HG02642 (cell line): ENCODE measurements around the gene ZNF83.
"Not testable (repeated sequence)": the region's sequence is repeated elsewhere in the genome, so short reads cannot be mapped to it uniquely, and the experiment has no call there.

Experiments
- ATAC-seq: cut with Tn5 transposase; IDR thresholded peaks from one replicate; pipeline ENCODE4 v1.9.1; 2021; ENCODE audit warnings: mild to moderate bottlenecking; ENCODE audit not compliant: unreplicated experiment, poor library complexity

The ZNF83 gene

DNA sequence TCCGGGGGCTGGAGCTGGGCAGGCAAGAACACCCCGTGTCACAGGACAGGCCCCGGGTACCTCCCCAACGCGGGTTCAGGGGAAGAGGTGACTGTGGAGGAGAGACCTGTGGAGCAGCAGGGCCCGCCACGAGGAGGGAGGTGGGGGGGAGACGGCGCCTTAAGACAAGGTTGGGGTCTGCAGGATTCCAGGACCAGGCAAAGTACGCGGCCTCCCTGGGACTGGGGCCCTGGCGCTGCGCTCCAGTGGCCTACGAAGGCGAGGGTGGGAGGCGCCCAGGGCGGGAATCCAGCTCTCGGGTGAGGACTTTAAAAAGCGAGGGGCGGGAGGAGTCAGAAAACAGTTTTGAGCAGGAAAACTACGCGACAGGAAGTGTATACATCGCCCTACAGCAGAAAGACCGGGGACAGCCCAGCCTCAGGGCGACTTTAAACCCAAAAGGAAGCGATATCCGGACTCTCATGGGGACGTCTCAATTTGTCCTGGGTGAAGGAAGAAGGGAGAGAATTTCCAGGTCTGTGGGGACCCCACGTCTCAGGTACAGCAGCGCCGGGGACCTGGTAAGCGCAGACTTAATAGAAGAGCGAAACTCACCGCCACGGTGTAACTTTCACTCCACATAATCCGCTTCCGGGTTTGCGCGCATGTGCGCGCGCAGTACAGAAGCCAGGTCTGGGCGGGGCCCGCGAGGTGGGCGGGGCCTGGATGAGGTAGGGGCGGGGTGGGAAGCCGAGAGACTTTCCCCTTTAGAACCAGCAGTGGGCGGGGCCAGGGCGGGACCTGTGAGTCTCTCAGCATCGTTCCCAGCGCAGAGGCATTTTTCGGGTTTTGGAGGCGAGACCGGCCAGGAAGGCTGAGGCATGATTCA, at the start of gene ZNF83:
ZNF83 (minus strand) TSS at position 638 of the 868 bp plus-strand sequence.
- peak; percentile 93 for ATAC-seq

- ATAC-seq, result no peak
These were observed 49.5 kb upstream of the ZNF83 start for GRCh38 chr19:52687684-52688083.

GRCh38 chr19:52685811-52686210, 47.7 kb upstream of the ZNF83 start:
- ATAC-seq, result no peak

DNA sequence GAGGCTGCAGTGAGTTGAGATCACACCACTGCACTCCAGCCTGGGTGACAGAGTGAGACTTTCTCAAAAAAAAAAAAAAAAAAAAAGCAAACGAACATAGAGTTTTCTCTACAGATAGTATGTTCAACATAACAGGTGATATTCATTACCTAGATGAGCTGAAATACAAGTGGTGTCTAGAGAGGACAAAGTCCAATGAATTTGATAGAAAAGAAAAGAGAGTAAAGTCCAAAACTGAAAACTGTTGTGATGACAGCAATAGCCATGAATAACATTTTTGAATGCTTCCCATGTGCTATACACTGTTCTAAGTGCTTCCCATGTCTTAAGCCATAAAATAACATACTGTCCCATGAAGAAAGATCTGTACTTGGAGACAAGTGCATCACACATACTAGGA, 43.1 kb upstream of the ZNF83 start:
- ATAC-seq, result not testable (repeated sequence)

DNA sequence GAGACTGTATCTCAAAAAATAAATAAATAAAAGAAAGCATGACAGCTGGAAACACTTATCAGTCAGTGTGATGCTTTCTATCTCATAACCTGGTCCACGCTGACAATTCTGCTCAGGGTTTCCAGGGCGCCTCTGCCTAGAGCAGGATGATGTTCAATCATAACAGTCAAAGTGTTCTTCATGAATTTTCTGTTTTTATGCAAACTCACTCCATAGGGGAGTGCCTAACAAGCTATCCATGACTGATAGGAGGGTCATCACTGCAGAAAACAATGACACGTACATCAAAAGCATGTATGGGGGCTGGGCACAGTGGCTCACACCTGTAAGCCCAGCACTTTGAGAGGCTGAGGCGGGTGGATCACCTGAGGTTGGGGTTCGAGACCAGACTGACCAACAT, 41.4 kb upstream of the ZNF83 start:
- ATAC-seq, result no peak

GRCh38 chr19:52675239-52675638, 37.1 kb upstream of the ZNF83 start:
- not testable (repeated sequence) for ATAC-seq

DNA sequence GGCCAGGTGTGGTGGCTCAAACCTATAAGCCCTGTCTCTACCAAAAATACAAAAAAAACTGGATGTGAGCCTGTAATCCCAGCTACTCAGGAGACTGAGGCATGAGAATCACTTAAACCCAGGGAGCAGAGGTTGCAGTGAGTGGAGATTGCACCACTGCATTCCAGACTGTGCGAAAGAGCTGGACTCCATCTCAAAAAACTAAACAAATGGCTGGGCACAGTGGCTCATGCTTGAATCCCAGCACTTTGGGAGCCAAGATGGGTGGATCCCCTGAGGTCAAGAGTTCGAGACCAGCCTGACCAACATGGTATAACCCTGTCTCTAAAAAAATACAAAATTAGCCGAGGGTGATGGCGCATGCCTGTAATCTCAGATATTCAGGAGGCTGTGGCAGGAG, 34.9 kb upstream of the ZNF83 start:
- no peak for ATAC-seq

DNA sequence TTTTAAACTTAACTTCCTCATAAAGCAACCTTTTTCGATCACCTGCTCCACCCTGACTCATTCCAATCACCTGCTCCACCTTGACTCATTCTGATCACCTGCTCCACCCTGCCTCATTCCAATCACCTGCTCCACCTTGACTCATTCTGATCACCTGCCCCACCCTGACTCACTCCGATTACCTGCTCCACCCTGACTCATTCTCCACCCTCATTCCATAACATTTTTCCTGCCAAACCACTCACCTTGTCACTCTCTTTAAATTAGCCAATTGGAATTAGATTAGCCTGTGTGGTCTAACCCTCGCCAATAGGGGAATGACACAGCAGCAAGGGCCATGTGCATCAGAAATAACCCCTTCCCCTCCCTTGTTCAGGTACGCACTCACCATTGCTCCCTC, 31.9 kb upstream of the ZNF83 start:
- no peak for ATAC-seq

DNA sequence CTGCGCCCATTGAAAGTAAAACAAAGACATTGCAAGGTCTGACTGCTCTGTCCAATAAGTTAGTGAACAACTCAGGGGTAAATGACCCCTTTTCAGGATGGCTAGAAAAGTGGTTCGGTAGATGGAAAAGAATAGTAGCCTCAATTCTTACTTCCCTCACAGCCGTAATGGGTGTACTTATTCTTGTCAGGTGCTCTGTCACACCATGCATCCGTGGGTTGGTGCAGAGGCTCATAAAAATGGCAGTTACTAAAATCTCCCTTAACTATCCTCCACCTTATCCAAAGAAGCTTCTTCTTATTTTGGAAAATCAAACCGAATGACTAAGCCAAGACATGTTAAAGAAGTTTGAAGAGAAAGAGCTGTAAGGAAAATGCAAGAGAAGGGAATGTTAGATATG, 31.4 kb upstream of the ZNF83 start:
- no peak for ATAC-seq

DNA sequence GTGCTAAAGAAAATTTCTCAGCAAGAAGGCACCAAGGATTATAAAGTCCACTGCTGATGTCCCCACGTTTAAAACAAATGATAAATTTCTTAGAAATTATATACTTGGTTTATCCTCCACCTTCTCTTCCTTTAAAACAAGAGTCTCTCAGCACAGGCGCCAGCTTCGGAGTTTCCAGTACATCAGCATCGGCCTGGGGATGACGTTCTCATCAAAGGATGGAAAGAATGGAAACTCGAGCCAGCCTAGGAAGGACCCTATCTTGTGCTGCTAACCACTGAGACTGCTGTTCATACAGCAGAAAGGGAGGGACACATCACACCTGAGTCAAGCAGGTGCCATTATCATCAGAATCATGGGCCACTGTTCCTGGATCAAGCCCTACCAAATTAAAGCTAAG, 29.8 kb upstream of the ZNF83 start:
- no peak for ATAC-seq

DNA sequence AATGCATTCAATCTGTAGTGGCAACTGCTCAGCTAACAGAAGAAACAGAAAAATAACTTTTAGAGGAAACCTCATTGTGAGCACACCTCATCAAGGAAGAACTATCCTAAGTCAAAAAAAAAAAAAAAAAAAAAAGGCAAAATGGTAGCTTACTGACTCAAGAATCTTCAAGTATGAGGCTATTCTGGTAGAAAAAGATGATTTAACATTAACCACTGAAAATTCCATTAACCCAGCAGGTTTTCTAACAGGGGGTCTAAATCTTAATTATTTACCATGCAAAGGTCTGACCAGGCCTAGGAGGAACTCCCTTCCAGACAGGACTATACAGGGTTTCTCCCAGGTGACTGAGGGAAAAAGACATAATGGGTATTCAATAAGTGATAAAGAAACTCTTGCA, 28.4 kb upstream of the ZNF83 start:
- ATAC-seq, result no peak

GRCh38 chr19:52665529-52665928, 27.4 kb upstream of the ZNF83 start:
- ATAC-seq, result no peak

DNA sequence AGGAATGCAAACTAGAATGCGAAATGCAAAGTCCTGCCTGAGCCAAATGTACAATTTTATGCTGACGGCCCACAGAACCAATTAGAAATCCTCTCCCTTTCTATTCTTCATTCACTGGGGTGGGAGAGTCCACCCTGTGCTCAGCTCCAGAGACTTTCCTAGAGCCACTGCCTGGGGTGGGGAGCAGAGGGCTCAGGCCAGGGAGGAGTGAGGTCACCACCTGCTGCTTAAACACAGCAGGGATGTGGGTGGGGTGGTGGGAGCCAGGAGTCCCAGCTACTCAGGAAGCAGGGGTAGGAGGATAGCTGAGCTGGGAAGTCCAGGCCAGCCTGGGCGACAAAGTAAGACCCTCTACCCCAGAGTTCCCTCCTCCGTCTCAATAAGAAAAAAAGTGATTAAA, 26.9 kb upstream of the ZNF83 start:
- no peak for ATAC-seq

- ATAC-seq, result no peak
These were observed 26.3 kb upstream of the ZNF83 start for GRCh38 chr19:52664461-52664860.

DNA sequence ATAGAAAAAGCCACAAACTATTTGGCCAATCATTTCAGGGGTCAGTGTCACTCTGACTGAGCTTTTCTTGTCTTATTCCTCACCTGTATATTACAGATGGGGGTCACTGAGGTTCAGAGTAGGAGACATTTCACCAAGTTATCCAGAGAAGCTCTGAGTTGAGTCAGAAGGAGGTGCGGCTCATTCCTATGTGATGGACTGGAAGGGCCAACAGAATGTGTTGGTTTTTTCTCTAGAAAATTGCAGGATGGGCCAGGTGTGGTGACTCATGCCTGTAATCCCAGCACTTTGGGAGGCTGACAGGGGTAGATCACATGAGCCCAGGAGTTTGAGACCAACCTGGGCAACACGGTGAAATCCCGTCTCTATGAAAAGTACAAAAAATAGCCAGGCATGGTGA, 24.5 kb upstream of the ZNF83 start:
- no peak for ATAC-seq

DNA sequence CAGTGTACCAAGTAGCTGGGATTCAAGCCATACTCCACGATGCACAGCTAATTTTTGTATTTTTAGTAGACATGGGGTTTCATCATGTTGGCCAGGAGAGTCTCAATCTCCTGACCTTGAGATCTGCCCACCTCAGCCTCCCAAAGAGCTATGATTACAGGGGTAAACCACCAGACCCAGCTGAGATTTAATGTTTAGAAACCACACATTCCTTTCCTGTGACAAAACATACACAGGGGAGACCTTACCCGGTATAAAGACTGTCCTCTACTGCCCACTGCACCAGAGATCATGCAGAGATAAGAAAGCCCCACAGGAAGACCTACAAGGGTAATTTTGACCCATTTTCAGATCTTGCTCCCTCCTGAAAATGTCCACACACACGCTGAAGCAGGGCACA, 22.8 kb upstream of the ZNF83 start:
- ATAC-seq, result no peak

DNA sequence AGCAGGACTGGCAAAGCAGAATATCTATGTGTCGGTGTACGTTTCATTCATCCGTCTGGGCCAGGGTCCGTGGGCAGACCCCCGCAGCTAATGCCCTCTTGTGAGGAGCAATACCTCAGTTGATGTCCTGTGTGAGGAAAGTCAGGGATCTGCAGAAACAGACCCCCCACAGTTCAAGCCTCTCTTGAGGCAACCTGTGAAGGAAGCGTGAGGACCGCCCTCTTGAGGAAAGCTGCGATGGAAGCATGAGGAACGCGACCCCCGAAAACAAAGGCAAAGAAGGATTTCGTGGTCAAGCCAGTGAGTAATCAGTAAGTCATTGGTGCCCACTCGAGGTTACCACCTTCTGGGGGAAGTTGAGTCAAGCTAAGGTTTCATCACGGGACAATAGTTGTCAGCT, 20.9 kb upstream of the ZNF83 start:
- ATAC-seq, result no peak

- no peak for ATAC-seq
These were observed 20.4 kb upstream of the ZNF83 start for GRCh38 chr19:52658595-52658994.

- ATAC-seq, result no peak
These were observed 15.0 kb upstream of the ZNF83 start for GRCh38 chr19:52653161-52653560.

DNA sequence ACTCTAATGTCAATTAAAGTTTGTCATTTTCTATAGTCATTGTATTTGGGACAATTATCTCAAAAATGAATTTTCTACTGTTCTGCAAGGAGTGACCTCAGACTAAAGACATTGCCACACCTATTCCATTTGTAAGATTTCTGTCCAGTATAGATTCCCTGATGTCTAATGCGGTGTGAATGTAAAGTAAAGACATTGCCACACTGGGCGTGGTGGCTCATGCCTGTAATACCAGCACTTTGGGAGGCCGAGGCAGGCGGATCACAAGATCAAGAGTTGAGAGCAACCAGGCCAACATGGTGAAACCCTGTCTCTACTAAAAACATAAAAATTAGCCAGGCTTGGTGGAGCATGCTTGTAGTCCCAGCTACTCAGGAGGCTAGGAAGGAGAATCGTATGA, 13.8 kb upstream of the ZNF83 start:
- ATAC-seq, result no peak

DNA sequence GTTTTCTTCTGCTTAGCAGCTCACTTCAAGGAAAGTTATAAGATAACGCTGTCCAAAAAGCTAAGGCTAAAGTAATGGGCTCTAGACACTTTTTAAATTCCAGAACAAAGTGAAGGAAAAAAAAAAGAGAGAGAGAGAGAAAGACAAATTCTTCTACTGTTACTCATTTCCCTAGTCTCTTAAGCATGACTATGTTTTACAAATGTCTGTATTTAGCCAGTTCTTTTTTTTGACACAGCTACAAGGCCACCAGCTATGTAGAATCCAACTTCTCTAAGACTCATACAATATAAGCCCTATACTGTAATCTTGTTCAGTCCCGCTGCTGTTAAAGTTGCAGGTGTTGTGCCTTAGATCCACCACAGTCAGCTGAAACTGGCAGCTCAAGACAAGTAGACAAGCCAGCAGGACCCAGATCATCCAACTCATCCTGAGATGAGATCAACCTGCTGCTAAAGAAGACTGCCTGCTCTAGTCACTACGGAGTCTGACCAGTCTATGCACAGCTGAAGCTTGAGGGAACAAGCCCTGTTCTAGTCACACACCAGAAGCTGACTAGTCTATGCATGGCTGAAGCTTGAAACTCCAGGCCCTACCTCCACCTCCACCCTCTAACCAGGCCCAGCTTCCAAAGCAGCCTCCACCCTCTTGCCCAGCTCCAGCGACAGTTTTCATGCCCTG, 10.3 kb upstream of the ZNF83 start:
- no peak for ATAC-seq
